Left hindlimb (tissue), 1 donor: ENCODE measurements around the gene SYT6.
"Not testable (repeated sequence)": the region's sequence is repeated elsewhere in the genome, so short reads cannot be mapped to it uniquely, and the experiment has no call there.

Source experiments
- DNase-seq: peaks from one replicate; pipeline ENCODE4 v3.0.0-alpha.2; 2018

Gene SYT6

GRCh38 chr1:114063544-114063943 is 90.1 kb downstream of the SYT6 start:
- DNase-seq = no peak

GRCh38 chr1:114062477-114063099 is 91.1 kb downstream of the SYT6 start:
- no peak for DNase-seq

- no peak for DNase-seq
Observed at GRCh38 chr1:114061121-114061830, 92.4 kb downstream of the SYT6 start.

- not testable (repeated sequence) for DNase-seq
Observed at GRCh38 chr1:114058236-114058635, 95.4 kb downstream of the SYT6 start.

GRCh38 chr1:114054148-114054547 is 99.5 kb downstream of the SYT6 start:
- DNase-seq = no peak

GRCh38 chr1:114048232-114048631 is 105.4 kb downstream of the SYT6 start:
- DNase-seq = no peak

- no peak for DNase-seq
Observed at GRCh38 chr1:114043548-114043947, 110.1 kb downstream of the SYT6 start.

- no peak for DNase-seq
Observed at GRCh38 chr1:114043054-114043453, 110.6 kb downstream of the SYT6 start.

GRCh38 chr1:114040273-114041015 is 113.2 kb downstream of the SYT6 start:
- DNase-seq = no peak
